NK-92 (cell line): Measurements from ENCODE around the gene OSBPL8.

Source experiments
- DNase-seq: peaks from one replicate; lab custom pipeline; 2025; ENCODE audit not compliant: unreplicated experiment; lab: John Stamatoyannopoulos, UW

The OSBPL8 gene

GRCh38 chr12:76312315-76312714 lies 247.3 kb downstream of the OSBPL8 start:
- no peak for DNase-seq

GRCh38 chr12:76311796-76312195 lies 247.8 kb downstream of the OSBPL8 start:
- no peak for DNase-seq

- DNase-seq = no peak
These were observed 249.5 kb downstream of the OSBPL8 start for GRCh38 chr12:76310110-76310509.

GRCh38 chr12:76308866-76309265 lies 250.7 kb downstream of the OSBPL8 start:
- no peak for DNase-seq

- no peak for DNase-seq
These were observed 252.5 kb downstream of the OSBPL8 start for GRCh38 chr12:76307083-76307482.

GRCh38 chr12:76303989-76304460 lies 255.5 kb downstream of the OSBPL8 start:
- DNase-seq = no peak

- no peak for DNase-seq
These were observed 256.2 kb downstream of the OSBPL8 start for GRCh38 chr12:76303365-76303764.
